GM10847 (cell line): ENCODE measurements around the gene CCDC134.

ENCODE experiments used
- POLR2A ChIP-seq: IDR thresholded peaks from 2 replicates; pipeline ENCODE4 v1.6.1; 2011; ENCODE audit not compliant: insufficient read length; ENCODE audit errors: extremely low read depth

The CCDC134 gene

GRCh38 chr22:41844036-41844435 lies 43.6 kb downstream of the CCDC134 start:
- no peak for TF ChIP-seq POLR2A

- no peak for TF ChIP-seq POLR2A
Measured at GRCh38 chr22:41844513-41844912, 44.0 kb downstream of the CCDC134 start.

DNA sequence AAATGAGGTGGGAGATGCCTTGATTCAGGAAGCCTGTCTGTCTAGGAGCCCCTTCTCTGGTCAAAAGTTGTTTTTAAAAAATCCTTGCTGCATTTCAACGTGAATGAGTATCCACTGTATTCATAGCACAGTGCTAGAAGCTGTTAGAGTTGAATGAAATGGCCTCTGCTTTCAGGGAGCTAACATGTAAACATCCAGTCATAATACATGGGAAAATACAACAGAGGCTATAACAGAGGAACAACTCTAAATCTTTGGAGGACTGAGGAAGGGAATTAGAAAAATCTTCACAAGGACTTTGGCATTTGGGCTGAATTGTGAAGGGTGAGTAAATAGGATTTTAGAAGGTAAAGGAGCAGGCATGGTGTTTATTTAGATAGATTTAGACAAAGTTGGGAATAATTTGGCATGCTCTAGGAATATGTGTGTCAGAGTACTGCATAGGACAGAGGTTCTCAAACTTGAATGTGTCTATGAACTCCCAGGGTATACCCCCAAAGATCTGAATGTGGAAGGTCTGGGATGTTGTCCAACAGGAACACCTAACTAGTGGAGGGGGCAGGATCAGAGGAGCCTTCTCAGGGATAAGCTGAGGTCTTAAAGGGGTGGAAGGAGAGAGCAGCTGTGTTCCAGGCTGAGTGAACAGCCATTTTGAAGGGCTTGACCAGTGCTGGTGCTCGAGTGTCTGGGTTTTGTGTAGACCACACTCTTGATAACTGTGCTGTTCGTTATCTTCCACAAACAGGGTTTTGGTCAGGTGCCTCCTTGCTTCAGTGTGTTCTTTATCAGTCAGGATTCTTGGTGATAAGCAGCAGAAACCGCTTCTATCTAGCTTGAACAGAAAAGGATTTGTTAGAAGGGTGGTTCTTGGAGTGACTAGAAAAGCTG lies 45.1 kb downstream of the CCDC134 start:
- TF ChIP-seq POLR2A = no peak

GRCh38 chr22:41846268-41846987 lies 45.9 kb downstream of the CCDC134 start:
- TF ChIP-seq POLR2A = no peak

DNA sequence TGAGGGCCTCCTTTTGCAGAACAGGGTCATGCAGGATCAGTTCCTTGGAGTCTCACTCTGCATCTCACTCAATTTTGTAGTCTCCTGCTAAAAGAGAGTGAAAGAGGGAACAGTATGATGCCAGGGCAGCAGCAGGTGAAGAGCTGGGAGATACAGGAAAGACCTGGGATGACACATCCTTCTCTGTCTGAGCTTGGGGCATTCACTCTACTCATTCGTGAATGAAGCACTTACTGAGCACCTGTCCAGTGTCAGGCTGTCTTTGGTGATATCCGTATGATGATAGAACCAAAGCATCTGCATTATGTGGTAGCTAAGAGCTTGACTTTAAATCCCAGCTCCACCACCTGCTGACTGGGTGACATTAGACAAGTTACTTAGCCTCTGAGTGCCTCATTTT lies 46.8 kb downstream of the CCDC134 start:
- TF ChIP-seq POLR2A = no peak

- TF ChIP-seq POLR2A = no peak
Measured at GRCh38 chr22:41848468-41848867, 48.0 kb downstream of the CCDC134 start.

GRCh38 chr22:41856469-41856868 lies 56.0 kb downstream of the CCDC134 start:
- TF ChIP-seq POLR2A = no peak

- no peak for TF ChIP-seq POLR2A
Measured at GRCh38 chr22:41857155-41857859, 56.8 kb downstream of the CCDC134 start.

- TF ChIP-seq POLR2A = no peak
Measured at GRCh38 chr22:41857860-41858199, 57.4 kb downstream of the CCDC134 start.

- TF ChIP-seq POLR2A = no peak
Measured at GRCh38 chr22:41862160-41862529, 61.7 kb downstream of the CCDC134 start.

DNA sequence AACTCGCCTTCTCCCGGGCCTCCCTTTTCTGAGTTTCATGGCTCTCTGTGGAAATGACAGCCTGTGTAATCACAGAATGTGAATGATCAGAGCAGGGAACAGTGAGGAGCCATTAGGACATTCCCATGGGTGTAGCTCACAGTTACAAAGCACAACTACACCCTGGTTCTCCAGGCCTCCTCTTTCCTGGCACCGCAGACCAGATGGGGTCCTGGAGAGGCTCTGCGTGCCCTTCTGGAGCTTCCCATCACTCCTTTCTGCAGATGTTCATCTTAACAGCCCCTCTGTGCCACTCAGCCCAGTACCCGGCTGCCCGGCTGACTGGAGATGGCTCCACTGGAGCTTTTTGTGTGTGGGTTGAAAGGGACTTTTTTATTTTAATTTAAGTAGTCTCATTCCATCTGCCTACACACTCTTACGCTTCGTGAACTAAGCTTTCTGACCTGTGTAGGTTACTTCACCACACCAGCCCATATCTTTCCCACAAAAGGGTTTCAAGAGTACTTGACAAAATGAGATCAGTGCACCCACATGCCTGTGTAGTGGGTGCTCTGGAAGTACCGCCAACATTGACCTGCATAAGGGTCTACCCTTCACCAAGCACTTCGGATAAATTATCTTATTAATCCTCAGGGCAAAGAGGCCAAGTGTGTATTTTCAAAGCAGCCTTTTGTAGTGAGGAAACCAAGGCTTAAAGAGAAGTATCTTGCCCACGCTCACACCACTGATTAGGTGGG lies 62.2 kb downstream of the CCDC134 start:
- TF ChIP-seq POLR2A = peak; percentile 21

DNA sequence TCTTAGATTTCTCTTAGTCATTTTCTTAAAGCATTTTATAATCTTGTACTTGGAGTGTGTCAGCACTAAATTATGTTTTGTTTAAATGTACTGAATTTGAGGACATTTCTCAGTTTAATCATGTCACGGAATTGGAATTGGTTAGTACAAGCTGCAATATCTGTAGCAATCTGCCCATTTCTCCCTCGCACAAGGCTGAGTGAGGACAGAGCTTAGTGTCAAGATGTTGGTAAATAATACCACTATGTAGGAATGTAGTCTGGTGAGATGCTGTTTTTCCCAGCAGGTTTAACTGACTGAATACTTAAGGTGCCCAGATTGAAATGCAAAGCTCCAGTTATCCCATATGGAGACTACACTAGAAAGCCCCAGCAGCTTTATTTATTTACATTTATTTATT lies 63.0 kb downstream of the CCDC134 start:
- TF ChIP-seq POLR2A = no peak

GRCh38 chr22:41868556-41868955 lies 68.1 kb downstream of the CCDC134 start:
- TF ChIP-seq POLR2A = no peak

DNA sequence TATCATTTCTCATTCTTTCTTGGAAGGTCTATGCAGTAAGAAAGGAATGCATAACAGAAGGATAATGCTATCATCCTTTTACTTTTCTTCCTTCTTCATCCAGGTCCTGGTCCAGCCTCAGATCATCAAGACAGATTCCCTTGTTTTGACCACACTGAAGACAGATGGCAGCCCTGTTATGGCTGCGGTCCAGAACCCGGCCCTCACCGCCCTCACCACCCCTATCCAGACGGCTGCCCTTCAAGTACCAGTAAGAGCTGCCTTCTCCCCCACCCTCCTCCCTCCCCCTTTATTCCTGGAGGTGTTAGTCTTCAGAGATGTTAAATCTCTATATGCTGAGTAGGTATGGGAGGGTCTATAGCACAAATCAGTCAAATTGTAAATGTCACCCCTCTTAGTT lies 70.3 kb downstream of the CCDC134 start:
- TF ChIP-seq POLR2A = no peak

- TF ChIP-seq POLR2A = no peak
Measured at GRCh38 chr22:41873391-41873790, 72.9 kb downstream of the CCDC134 start.
